GM18858 (cell line): ENCODE measurements around the gene ARHGEF16.

Experiments used
- ATAC-seq: cut with Tn5 transposase; IDR thresholded peaks from one replicate; pipeline ENCODE4 v1.9.1; 2021; ENCODE audit not compliant: unreplicated experiment

ARHGEF16 gene

GRCh38 chr1:3453891-3454810, at the start of gene ARHGEF16:
Gene ARHGEF16 (plus strand): TSS chr1:3454665. CDS start chr1:3463085, 8,420 bp downstream.
- ATAC-seq, result no peak

GRCh38 chr1:3404801-3405200, 49.7 kb upstream of the ARHGEF16 start:
- no peak for ATAC-seq

- no peak for ATAC-seq
Observed at GRCh38 chr1:3405491-3405890, 49.0 kb upstream of the ARHGEF16 start.

- no peak for ATAC-seq
Observed at GRCh38 chr1:3405974-3406867, 48.2 kb upstream of the ARHGEF16 start.

- no peak for ATAC-seq
Observed at GRCh38 chr1:3407021-3407420, 47.4 kb upstream of the ARHGEF16 start.

GRCh38 chr1:3408751-3409266, 45.7 kb upstream of the ARHGEF16 start:
- ATAC-seq, result no peak

GRCh38 chr1:3409366-3410141, 44.9 kb upstream of the ARHGEF16 start:
- no peak for ATAC-seq

- no peak for ATAC-seq
Observed at GRCh38 chr1:3410142-3410925, 44.1 kb upstream of the ARHGEF16 start.

GRCh38 chr1:3411806-3412205, 42.7 kb upstream of the ARHGEF16 start:
- no peak for ATAC-seq

- ATAC-seq, result no peak
Observed at GRCh38 chr1:3412376-3412775, 42.1 kb upstream of the ARHGEF16 start.

- ATAC-seq, result no peak
Observed at GRCh38 chr1:3413975-3414710, 40.3 kb upstream of the ARHGEF16 start.

GRCh38 chr1:3415260-3416090, 39.0 kb upstream of the ARHGEF16 start:
- no peak for ATAC-seq

GRCh38 chr1:3417082-3417739, 37.3 kb upstream of the ARHGEF16 start:
- ATAC-seq, result no peak

GRCh38 chr1:3417934-3418333, 36.5 kb upstream of the ARHGEF16 start:
- no peak for ATAC-seq

- ATAC-seq, result no peak
Observed at GRCh38 chr1:3418600-3418999, 35.9 kb upstream of the ARHGEF16 start.

- ATAC-seq, result no peak
Observed at GRCh38 chr1:3419415-3420204, 34.9 kb upstream of the ARHGEF16 start.
